GM12878 (cell line): ENCODE measurements around the gene ARHGEF3. TPM values are rescaled to one million over a fixed set of nuclear protein-coding genes. Genes with fewer than 3 reads are reported as not detected.

Source experiments
- ATAC-seq: fragments of 200-7000 bp; cut with Tn5 transposase; 3 replicates; pipeline ENCODE4 v1.9.1; 2020; ENCODE audit warnings: mild to moderate bottlenecking, moderate library complexity
- BruUV-seq: library from RNA; stranded (reverse); fragments of 400-500 nt; replicated peaks from 2 replicates; lab custom pipeline; 2021; lab: Mats Ljungman, UMichigan
- CTCF ChIA-PET: fragments of 300-600 bp; sonication (Branson Sonifier 250); formaldehyde crosslinking; extraction: SDS; loops from one replicate; lab custom pipeline; 2021; ENCODE audit warnings: inconsistent platforms; lab: Yijun Ruan, JAX
- POLR2A ChIA-PET: fragments of 350-600 bp; formaldehyde crosslinking; extraction: SDS; loops from one replicate; lab custom pipeline; 2021; ENCODE audit warnings: inconsistent platforms; lab: Charles Lee
- RAD21 ChIA-PET: fragments of 300-600 bp; sonication (Branson Sonifier 250); formaldehyde crosslinking; loops from one replicate; lab custom pipeline; 2023; ENCODE audit warnings: antibody characterized with exemption; ENCODE audit not compliant: unreplicated experiment; lab: Charles Lee
- SMC1A ChIA-PET: fragments of 300-600 bp; sonication (Branson Sonifier 250); formaldehyde crosslinking; loops from one replicate; lab custom pipeline; 2023; ENCODE audit not compliant: unreplicated experiment, uncharacterized antibody; lab: Charles Lee
- DNase-seq: peaks from one replicate; pipeline ENCODE4 v3.0.0-alpha.2; 2011; ENCODE audit warnings: low read depth, low spot score
- FAIRE-seq: peaks from 3 replicates; lab custom pipeline; 2011; peaks lifted over from hg19 to GRCh38; lab: Jason Lieb, UNC
- H2AFZ ChIP-seq: 2 replicates; pipeline ENCODE4 v1.6.0; 2011; ENCODE audit warnings: low read depth, low read length, control low read depth; ENCODE audit not compliant: control insufficient read depth
- H3K27ac ChIP-seq: 2 replicates; pipeline ENCODE4 v1.5.1; 2011; ENCODE audit warnings: control low read depth; ENCODE audit not compliant: control insufficient read depth, insufficient read depth
- H3K27me3 ChIP-seq, 2 experiments: replicated peaks in 1 of 2; 2 replicates each; pipeline versions ENCODE4 v1.6.0 to v1.6.1; 2011; ENCODE audit warnings: low read length in 1 of 2; ENCODE audit not compliant: control insufficient read depth in 2 of 2, insufficient read depth in 2 of 2
- H3K36me3 ChIP-seq, 2 experiments: 2 replicates each; pipeline ENCODE4 v1.5.1; 2011; ENCODE audit warnings: low read length in 1 of 2; ENCODE audit not compliant: control insufficient read depth in 2 of 2, insufficient read depth in 2 of 2
- H3K4me1 ChIP-seq: 2 replicates; pipeline ENCODE4 v1.6.1; 2011; ENCODE audit warnings: mild to moderate bottlenecking, low read length, moderate library complexity, mixed read lengths; ENCODE audit not compliant: control insufficient read depth, insufficient read depth
- H3K4me2 ChIP-seq: 2 replicates; pipeline ENCODE4 v1.6.0; 2011; ENCODE audit warnings: control low read depth; ENCODE audit not compliant: control insufficient read depth, insufficient read depth
- H3K4me3 ChIP-seq: fragments of 200-600 bp; sonication (generic); 2 replicates; pipeline ENCODE4 v1.5.1; 2016
- H3K79me2 ChIP-seq: 2 replicates; pipeline ENCODE4 v1.6.0; 2011; ENCODE audit warnings: low read length; ENCODE audit not compliant: control insufficient read depth, insufficient read depth
- H3K9ac ChIP-seq: 2 replicates; pipeline ENCODE4 v1.8.0; 2011; ENCODE audit warnings: low read length, control low read depth, mixed read lengths; ENCODE audit not compliant: control insufficient read depth, insufficient read depth
- H3K9me3 ChIP-seq: replicated peaks from 3 replicates; pipeline ENCODE4 v1.5.1; 2011; ENCODE audit warnings: mild to moderate bottlenecking, low read length; ENCODE audit not compliant: control insufficient read depth, insufficient read depth
- H4K20me1 ChIP-seq: 2 replicates; pipeline ENCODE4 v1.6.0; 2011; ENCODE audit not compliant: control insufficient read depth, insufficient read depth
- ATF2 ChIP-seq: IDR thresholded peaks from 2 replicates; pipeline ENCODE4 v1.6.1; 2012; ENCODE audit warnings: low read length, inconsistent platforms
- HDGF ChIP-seq: fragments of 450-650 bp; IDR thresholded peaks from 2 replicates; pipeline ENCODE4 v1.6.1; 2016; ENCODE audit warnings: antibody characterized with exemption
- IKZF1 ChIP-seq: fragments of 450-650 bp; conservative IDR thresholded peaks from 2 replicates; pipeline ENCODE4 v1.6.1; 2017; ENCODE audit warnings: antibody characterized with exemption, mild to moderate bottlenecking
- IRF4 ChIP-seq: IDR thresholded peaks from 2 replicates; pipeline ENCODE4 v1.6.1; 2011; ENCODE audit warnings: low read depth, low read length
- MAX ChIP-seq: IDR thresholded peaks from 2 replicates; pipeline ENCODE4 v1.6.1; 2012; ENCODE audit warnings: low read depth, low read length, improper control_type of control experiment
- NR2C1 ChIP-seq: fragments of 450-650 bp; IDR thresholded peaks from 2 replicates; pipeline ENCODE4 v1.6.1; 2017; ENCODE audit warnings: antibody characterized with exemption, mild to moderate bottlenecking, moderate library complexity
- NR2F1 ChIP-seq: fragments of 450-650 bp; conservative IDR thresholded peaks from 2 replicates; pipeline ENCODE4 v1.6.1; 2017; ENCODE audit warnings: mild to moderate bottlenecking
- RELA ChIP-seq: fragments of 450-650 bp; IDR thresholded peaks from 2 replicates; pipeline ENCODE4 v1.8.0; 2014; ENCODE audit warnings: borderline replicate concordance; ENCODE audit not compliant: partially characterized antibody
- RUNX3 ChIP-seq: IDR thresholded peaks from 2 replicates; pipeline ENCODE4 v1.6.1; 2012; ENCODE audit warnings: low read length, inconsistent platforms
- TARDBP ChIP-seq: IDR thresholded peaks from 2 replicates; pipeline ENCODE4 v1.6.1; 2016; ENCODE audit warnings: borderline replicate concordance
- ZBTB11 ChIP-seq: fragments of 450-650 bp; formaldehyde crosslinking; IDR thresholded peaks from 2 replicates; pipeline ENCODE4 v1.5.0; 2022; ENCODE audit warnings: mild to moderate bottlenecking, missing genetic modification characterization
- ZNF207 ChIP-seq: fragments of 450-650 bp; IDR thresholded peaks from 2 replicates; pipeline ENCODE4 v1.6.1; 2014; ENCODE audit warnings: antibody characterized with exemption, mild to moderate bottlenecking, borderline replicate concordance
- WGBS: methylation state at CpG from one replicate; pipeline ENCODE4 v1.1.6; 2016; ENCODE audit warnings: low lambda C conversion rate; ENCODE audit not compliant: insufficient replicate concordance, insufficient coverage; ENCODE audit errors: missing lambda C conversion rate; 5-methylcytosine and 5-hydroxymethylcytosine counted together
- in situ Hi-C: fragments of 300-500 bp; cut with MboI; formaldehyde crosslinking; loops from 9 replicates; pipeline ENCODE4 v1.14.3; 2018; ENCODE audit warnings: mixed read lengths
- intact Hi-C: fragments of 100-400 bp; cut with micrococcal nuclease; formaldehyde crosslinking; loops from one replicate; pipeline ENCODE4 v1.14.2; 2022; ENCODE audit not compliant: unreplicated experiment
- polyA plus RNA-seq, 11 experiments: library from polyadenylated mRNA; depleted of rRNA in 4 of 11; unstranded in 6 of 11; stranded (reverse) in 5 of 11; fragments of >200 nt; fragmentation: Nextera tagmentation in 4 of 11; fragmentation: Illumina TruSeq in 1 of 11; extraction: Ambion mirVana in 4 of 11; extraction: Trizol in 1 of 11; gene quantifications; 1 replicate in 1 of 11; 2 replicates in 10 of 11; pipeline versions ENCODE4 v1.2.1 to v1.2.3, GENCODE V29; 2011 to 2016; ENCODE audit warnings: inconsistent platforms in 2 of 11, missing spikeins in 2 of 11, low read depth in 1 of 11
- total RNA-seq, 4 experiments: library from RNA; depleted of rRNA in 3 of 4; stranded (reverse); fragments of >200 nt in 3 of 4; fragmentation: Illumina TruSeq in 1 of 4; extraction: Trizol in 1 of 4; gene quantifications; 2 replicates each; pipeline versions ENCODE4 v1.2.1 to v1.2.3, GENCODE V29; 2013 to 2021

The ARHGEF3 gene
- total and polyA plus RNA-seq, 10 of the 15 experiments (the other 5 are each of a cell fraction or from before 2014, with no cell fraction given): 21.8 to 78.7 (median 56.2) TPM

- SMC1A ChIA-PET: interaction anchor here (0.7 to 11.9 kb wide), 16 partner anchors 12 to 192 kb away, joined by 3 to 411 read pairs (median 58); no protein-coding TSS in a partner anchor
- FAIRE-seq (no peak), ATAC-seq (no peak), DNase-seq (no peak)
- CTCF ChIA-PET: interaction anchor here (1.4 to 10.8 kb wide), 11 partner anchors 8 to 193 kb away, joined by 3 to 429 read pairs (median 108); no protein-coding TSS in a partner anchor
- no TSS peak for BruUV-seq
- in situ Hi-C loops: loop anchor here (5.0 kb wide), 1 partner anchor 85 kb away; no protein-coding TSS in a partner anchor
- TF ChIP-seq TARDBP (no peak), NR2F1 (no peak), IKZF1 (0 out of 2 replicates have a peak, but pooled peaks have one; percentile 11), MAX (no peak), IRF4 (no peak)
- no peak overlapping the region for H3K9ac ChIP-seq
- H2AFZ ChIP-seq: no peak overlapping the region
- H3K4me2 ChIP-seq: peak overlapping the region; percentile 39
- H3K79me2 ChIP-seq: peaks cover 57% of the 10 kb centered on the region
- intact Hi-C loops: no loop called here
- RAD21 ChIA-PET: interaction anchor here (1.0 to 14.1 kb wide), 14 partner anchors 7 to 192 kb away, joined by 4 to 388 read pairs (median 91); partner anchors contain the start of gene TASOR
- no peaks in the 10 kb centered on the region for H3K36me3 ChIP-seq
- no peaks in the 10 kb centered on the region for H4K20me1 ChIP-seq
- peak overlapping the region; percentile 12; the same call in 1 of the 2 replicates for H3K4me3 ChIP-seq
- no peaks in the 10 kb centered on the region for H3K9me3 ChIP-seq
- 93% methylated on average over 4 of the region's 4 CpGs for WGBS
- POLR2A ChIA-PET: interaction anchor here (0.8 to 7.5 kb wide), 14 partner anchors 7 to 115 kb away, joined by 3 to 100 read pairs (median 12); partner anchors contain the start of gene TASOR
- no peaks in the 10 kb centered on the region for H3K27me3 ChIP-seq
- no peak overlapping the region for H3K27ac ChIP-seq
- H3K4me1 ChIP-seq: peaks cover 14% of the 10 kb centered on the region
Observed at GRCh38 chr3:56796996-56797395, 4.8 kb downstream of the ARHGEF3 start.

GRCh38 chr3:56796202-56796601 is 5.5 kb downstream of the ARHGEF3 start:
- ChIA-PET RAD21 (interaction anchor here (1.4 to 14.1 kb wide), 8 partner anchors 6 to 193 kb away, joined by 4 to 388 read pairs (median 202); no protein-coding TSS in a partner anchor), POLR2A (interaction anchor here (1.2 to 7.5 kb wide), 5 partner anchors 12 to 71 kb away, joined by 5 to 100 read pairs (median 84); no protein-coding TSS in a partner anchor), SMC1A (interaction anchor here (1.7 to 11.9 kb wide), 8 partner anchors 11 to 120 kb away, joined by 5 to 411 read pairs (median 128); no protein-coding TSS in a partner anchor), CTCF (interaction anchor here (0.6 to 10.8 kb wide), 8 partner anchors 14 to 193 kb away, joined by 3 to 429 read pairs (median 144); no protein-coding TSS in a partner anchor)
- intact Hi-C loops: no loop called here
- H3K9me3 ChIP-seq: no peaks in the 10 kb centered on the region
- no TSS peak for BruUV-seq
- H3K79me2 ChIP-seq: peaks cover 51% of the 10 kb centered on the region
- H2AFZ ChIP-seq: no peak overlapping the region
- H3K4me1 ChIP-seq: peaks cover 14% of the 10 kb centered on the region
- FAIRE-seq (no peak), DNase-seq (no peak), ATAC-seq (peak; percentile 57)
- no peak overlapping the region; the same call in 1 of the 2 replicates for H3K27ac ChIP-seq
- in situ Hi-C loops: loop anchor here (5.0 kb wide), 1 partner anchor 84 kb away; no protein-coding TSS in a partner anchor
- no peaks in the 10 kb centered on the region for H3K27me3 ChIP-seq
- peak overlapping the region; percentile 59; the same call in 1 of the 2 replicates for H3K4me2 ChIP-seq
- no peaks in the 10 kb centered on the region for H3K36me3 ChIP-seq
- H3K9ac ChIP-seq: no peak overlapping the region
- H4K20me1 ChIP-seq: no peaks in the 10 kb centered on the region
- WGBS: 32% methylated on average over 6 of the region's 6 CpGs
- peak overlapping the region; percentile 12; the same call in 1 of the 2 replicates for H3K4me3 ChIP-seq
- TF ChIP-seq RELA: no peak
- no peak for TF ChIP-seq ZNF207
- TF ChIP-seq ZBTB11 (CRISPR knock-in tag): no peak
- TF ChIP-seq HDGF: no peak
- TF ChIP-seq NR2C1: no peak
- TF ChIP-seq ATF2: no peak
- TF ChIP-seq RUNX3: peak; percentile 54; the same call in 1 of the 2 replicates
